COLO668 (cell line): ENCODE results near the gene LSAMP.

ENCODE experiments used
- DNase-seq: peaks from one replicate; lab custom pipeline; 2025; ENCODE audit not compliant: unreplicated experiment; lab: John Stamatoyannopoulos, UW

Gene LSAMP

GRCh38 chr3:116445311-116445841, at the start of gene LSAMP:
LSAMP (minus strand) TSS chr3:116445487.
- no peak for DNase-seq

- DNase-seq = no peak
Measured at GRCh38 chr3:116492379-116492778, 47.1 kb upstream of the LSAMP start.

GRCh38 chr3:116483135-116483534, 37.8 kb upstream of the LSAMP start:
- DNase-seq = no peak

- no peak for DNase-seq
Measured at GRCh38 chr3:116476691-116477090, 31.4 kb upstream of the LSAMP start.

- no peak for DNase-seq
Measured at GRCh38 chr3:116474801-116475200, 29.5 kb upstream of the LSAMP start.

- DNase-seq = peak; percentile 40
Measured at GRCh38 chr3:116474032-116474780, 28.9 kb upstream of the LSAMP start.

- DNase-seq = no peak
Measured at GRCh38 chr3:116473602-116474001, 28.3 kb upstream of the LSAMP start.

- no peak for DNase-seq
Measured at GRCh38 chr3:116470605-116471197, 25.4 kb upstream of the LSAMP start.

- DNase-seq = no peak
Measured at GRCh38 chr3:116469546-116469945, 24.3 kb upstream of the LSAMP start.

GRCh38 chr3:116464276-116464798, 19.1 kb upstream of the LSAMP start:
- DNase-seq = no peak

GRCh38 chr3:116453666-116454346, 8.5 kb upstream of the LSAMP start:
- no peak for DNase-seq

GRCh38 chr3:116449546-116450350, 4.5 kb upstream of the LSAMP start:
- no peak for DNase-seq

- DNase-seq = no peak
Measured at GRCh38 chr3:116445990-116446389, 703 bp upstream of the LSAMP start.

GRCh38 chr3:116444819-116445310, 422 bp downstream of the LSAMP start:
- no peak for DNase-seq

GRCh38 chr3:116444115-116444747, 1.1 kb downstream of the LSAMP start:
- no peak for DNase-seq

GRCh38 chr3:116443191-116443661, 2.1 kb downstream of the LSAMP start:
- no peak for DNase-seq

GRCh38 chr3:116442331-116443021, 2.8 kb downstream of the LSAMP start:
- DNase-seq = no peak

GRCh38 chr3:116441652-116442051, 3.6 kb downstream of the LSAMP start:
- no peak for DNase-seq

GRCh38 chr3:116440196-116440595, 5.1 kb downstream of the LSAMP start:
- DNase-seq = no peak
